GM18951 (cell line): ENCODE results near the gene SEC11A.

Experiments used
- POLR2A ChIP-seq: IDR thresholded peaks from 4 replicates; pipeline ENCODE4 v1.6.1; 2011; ENCODE audit warnings: mild to moderate bottlenecking; ENCODE audit not compliant: insufficient read length, insufficient read depth; ENCODE audit errors: extremely low read depth
- in situ Hi-C: fragments of 300-500 bp; cut with MboI; formaldehyde crosslinking; loops from one replicate; pipeline ENCODE4 v1.12.0; 2022; ENCODE audit warnings: low sequenced_read_pairs, mixed read lengths, inconsistent platforms; ENCODE audit not compliant: unreplicated experiment

Gene SEC11A

DNA sequence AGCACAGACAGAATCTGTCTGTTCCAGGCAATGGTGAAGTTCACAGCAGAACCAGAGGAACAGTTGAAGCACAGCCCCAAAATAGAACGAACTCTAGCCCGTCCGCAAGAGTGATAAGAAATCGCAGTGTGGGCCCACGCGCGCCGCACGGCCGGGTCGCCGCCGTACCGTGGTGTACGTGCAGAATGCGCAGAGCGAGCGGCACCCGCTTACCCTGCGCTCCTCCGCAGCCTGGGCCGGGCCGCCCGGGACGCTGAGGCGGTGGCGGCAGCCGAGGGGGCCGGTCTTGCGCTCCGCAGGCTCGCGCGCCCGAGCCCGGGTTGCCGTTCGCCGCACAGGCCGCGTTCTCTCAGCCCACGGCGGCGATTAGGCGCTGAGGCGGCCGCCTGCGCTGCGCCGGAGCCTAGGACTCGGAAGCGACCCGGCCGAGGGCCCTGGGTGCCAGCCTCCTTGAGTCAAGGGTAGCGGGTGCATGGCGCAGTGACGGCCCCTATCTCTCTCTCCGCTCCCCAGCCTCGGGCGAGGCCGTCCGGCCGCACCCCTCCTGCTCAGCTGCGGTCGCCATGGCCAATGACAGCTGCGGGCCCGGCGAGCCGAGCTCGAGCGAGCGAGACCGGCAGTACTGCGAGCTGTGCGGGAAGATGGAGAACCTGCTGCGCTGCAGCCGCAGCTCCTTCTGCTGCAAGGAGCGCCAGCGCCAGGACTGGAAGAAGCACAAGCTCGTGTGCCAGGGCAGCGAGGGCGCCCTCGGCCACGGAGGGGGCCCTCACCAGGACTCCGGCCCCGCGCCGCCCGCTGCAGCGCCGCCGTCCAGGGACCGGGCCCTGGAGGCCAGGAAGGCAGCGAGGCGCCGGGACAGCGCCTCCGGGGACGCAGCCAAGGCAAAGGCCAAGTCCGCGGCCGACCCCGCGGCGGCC is 82.4 kb downstream of the SEC11A start:
- no peak for TF ChIP-seq POLR2A
- in situ Hi-C loops: no loop called here

DNA sequence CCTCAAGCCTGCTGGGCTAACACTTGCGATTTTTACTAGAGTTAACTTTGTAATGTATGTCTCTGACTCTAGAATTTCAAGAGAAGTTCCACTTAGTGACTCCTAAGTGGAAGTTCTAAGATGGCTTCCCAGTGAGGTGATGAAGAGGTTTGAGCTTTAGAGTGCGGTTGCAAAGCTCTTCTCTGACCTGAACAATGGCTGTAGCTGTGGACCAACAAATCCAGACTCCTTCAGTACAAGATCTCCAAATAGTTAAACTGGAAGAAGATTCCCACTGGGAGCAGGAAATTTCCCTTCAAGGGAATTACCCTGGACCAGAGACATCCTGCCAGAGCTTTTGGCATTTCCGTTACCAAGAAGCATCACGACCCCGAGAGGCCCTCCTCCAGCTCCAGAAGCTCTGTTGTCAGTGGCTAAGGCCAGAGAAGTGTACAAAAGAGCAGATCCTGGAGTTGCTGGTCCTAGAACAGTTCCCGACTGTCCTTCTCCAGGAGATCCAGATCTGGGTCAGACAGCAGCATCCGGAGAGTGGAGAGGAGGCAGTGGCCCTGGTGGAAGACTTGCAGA is 84.2 kb downstream of the SEC11A start:
- no peak for TF ChIP-seq POLR2A
- in situ Hi-C loops: no loop called here

DNA sequence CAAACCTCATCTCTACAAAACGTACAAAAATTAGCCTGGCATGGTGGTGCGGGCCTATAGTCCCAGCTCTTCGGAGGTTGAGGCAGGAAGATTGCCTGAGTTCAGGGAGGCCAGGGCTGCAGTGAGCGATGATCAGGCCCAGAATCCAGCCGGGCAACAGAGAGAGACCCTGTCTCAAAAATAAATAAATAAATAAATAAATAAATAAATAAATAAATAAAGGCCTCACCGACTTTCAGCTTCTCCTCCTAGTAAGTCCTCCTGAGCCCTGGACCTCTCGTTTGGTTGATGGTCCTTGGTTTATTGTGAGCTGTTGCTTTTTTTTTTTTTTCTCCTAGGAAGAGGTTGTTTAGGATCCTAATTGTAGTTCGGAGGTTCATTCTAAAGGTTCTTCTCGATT is 86.9 kb downstream of the SEC11A start:
- in situ Hi-C loops: no loop called here
- no peak for TF ChIP-seq POLR2A

DNA sequence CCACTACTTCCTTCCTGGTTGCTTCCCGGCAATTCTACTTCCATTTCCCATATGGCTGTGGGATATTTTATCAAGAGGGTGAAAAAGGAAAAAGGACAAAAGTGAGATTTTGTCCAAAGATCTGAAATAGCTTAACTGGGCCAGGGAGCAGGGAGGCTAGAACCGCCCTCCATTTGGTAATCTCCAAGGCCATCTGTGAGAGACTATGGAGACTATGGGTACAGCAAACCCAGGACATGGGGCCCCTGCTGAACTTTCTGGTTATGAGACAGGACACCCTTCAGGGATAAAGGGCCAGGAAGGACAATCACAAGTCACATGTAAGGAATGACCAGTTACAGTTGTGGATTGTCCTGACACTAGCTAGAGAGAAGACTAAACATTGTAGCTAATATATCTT is 90.8 kb downstream of the SEC11A start:
- in situ Hi-C loops: no loop called here
- no peak for TF ChIP-seq POLR2A

DNA sequence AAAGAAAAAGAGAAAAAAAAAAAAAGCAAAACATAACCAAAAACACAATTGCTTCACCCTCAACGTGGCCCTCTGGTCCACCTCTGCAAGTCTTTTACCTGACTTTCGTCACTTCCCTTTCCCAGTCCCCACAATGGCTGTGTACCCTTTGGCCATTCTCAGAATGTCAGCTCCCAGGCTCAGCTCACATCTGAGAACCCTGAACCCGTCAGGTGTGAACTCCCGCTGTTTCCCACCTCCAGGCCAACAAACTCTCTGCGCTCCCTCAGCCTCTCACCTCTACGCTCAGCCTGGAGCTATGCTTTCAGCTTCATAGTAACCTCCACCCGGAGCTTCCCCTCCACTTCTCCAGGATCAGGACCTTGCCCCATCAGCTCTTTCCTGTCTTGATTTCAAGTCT is 91.6 kb downstream of the SEC11A start:
- TF ChIP-seq POLR2A: no peak
- in situ Hi-C loops: no loop called here

DNA sequence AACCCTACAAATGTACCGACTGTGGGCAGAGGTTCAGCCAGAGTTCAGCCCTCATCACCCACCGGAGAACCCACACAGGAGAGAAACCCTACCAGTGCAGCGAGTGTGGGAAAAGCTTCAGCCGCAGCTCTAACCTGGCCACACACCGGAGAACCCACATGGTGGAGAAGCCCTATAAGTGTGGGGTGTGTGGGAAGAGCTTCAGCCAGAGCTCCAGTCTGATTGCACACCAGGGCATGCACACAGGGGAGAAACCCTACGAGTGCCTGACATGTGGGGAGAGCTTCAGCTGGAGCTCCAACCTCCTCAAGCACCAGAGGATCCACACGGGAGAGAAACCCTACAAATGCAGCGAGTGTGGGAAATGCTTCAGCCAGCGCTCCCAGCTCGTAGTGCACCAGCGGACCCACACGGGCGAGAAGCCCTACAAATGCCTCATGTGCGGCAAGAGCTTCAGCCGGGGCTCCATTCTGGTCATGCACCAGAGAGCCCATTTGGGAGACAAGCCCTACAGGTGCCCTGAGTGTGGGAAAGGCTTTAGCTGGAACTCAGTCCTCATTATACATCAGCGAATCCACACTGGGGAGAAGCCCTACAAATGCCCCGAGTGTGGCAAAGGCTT is 94.5 kb downstream of the SEC11A start:
- TF ChIP-seq POLR2A: no peak
- in situ Hi-C loops: no loop called here

DNA sequence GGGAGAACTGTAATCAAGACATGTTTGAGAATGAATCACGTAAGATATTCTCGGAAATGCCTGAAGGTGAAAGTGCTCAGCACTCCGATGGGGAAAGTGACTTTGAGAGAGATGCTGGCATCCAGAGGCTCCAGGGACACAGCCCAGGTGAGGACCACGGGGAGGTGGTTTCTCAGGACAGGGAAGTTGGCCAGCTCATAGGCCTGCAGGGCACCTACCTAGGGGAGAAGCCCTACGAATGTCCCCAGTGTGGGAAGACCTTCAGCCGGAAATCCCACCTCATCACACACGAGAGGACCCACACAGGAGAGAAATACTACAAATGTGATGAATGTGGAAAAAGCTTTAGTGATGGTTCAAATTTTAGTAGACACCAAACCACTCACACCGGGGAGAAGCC is 95.3 kb downstream of the SEC11A start:
- TF ChIP-seq POLR2A: no peak
- in situ Hi-C loops: no loop called here
